Ascending aorta (tissue), 2 donors: ENCODE data around the gene AGER. TPM values are rescaled to one million over a fixed set of nuclear protein-coding genes. Genes with fewer than 3 reads are reported as not detected.

Experiments used
- DNase-seq, 2 donors: peaks; one replicate each; pipeline ENCODE4 v3.0.0-alpha.2; 2019; ENCODE audit warnings: low spot score in 2 of 2
- H3K27ac ChIP-seq, 2 donors: fragments of 200-600 bp; sonication (generic); one replicate each; pipeline ENCODE4 v1.5.1; 2016 to 2017; ENCODE audit warnings: mild to moderate bottlenecking in 1 of 2
- H3K27me3 ChIP-seq: fragments of 200-600 bp; sonication (generic); one replicate; pipeline ENCODE4 v1.5.1; 2017
- H3K36me3 ChIP-seq, 2 donors: fragments of 200-600 bp; sonication (generic); one replicate each; pipeline ENCODE4 v1.5.1; 2016
- H3K4me1 ChIP-seq, 2 donors: fragments of 200-600 bp; sonication (generic); one replicate each; pipeline ENCODE4 v1.5.1; 2016 to 2017; ENCODE audit warnings: mild to moderate bottlenecking in 1 of 2
- H3K4me3 ChIP-seq, 2 donors: fragments of 200-600 bp; sonication (generic); one replicate each; pipeline ENCODE4 v1.5.1; 2016 to 2017; ENCODE audit warnings: mild to moderate bottlenecking in 1 of 2
- H3K9me3 ChIP-seq, 2 donors: fragments of 200-600 bp; sonication (generic); one replicate each; pipeline ENCODE4 v1.5.1; 2016
- intact Hi-C: fragments of 100-400 bp; cut with DNase I; formaldehyde crosslinking; loops from one replicate; pipeline ENCODE4 v1.15.1; 2023
- total RNA-seq: library from RNA; depleted of rRNA; stranded (reverse); fragments of >200 nt; gene quantifications from one replicate; pipeline ENCODE4 v1.1.0, GENCODE V29; 2016
- TF ChIP-seq, protein P1 (sequence below), 3 experiments: fragments of 200-600 bp in 2 of 3; fragments of 450-650 bp in 1 of 3; sonication (generic) in 2 of 3; IDR thresholded peaks; one replicate each; pipeline ENCODE4 v1.5.1; 2016 to 2019; ENCODE audit warnings: antibody characterized with exemption in 3 of 3, mild to moderate bottlenecking in 1 of 3, moderate library complexity in 1 of 3

AGER gene
- total RNA-seq, 1 donor from 2014 or later: 6.1 TPM

DNA sequence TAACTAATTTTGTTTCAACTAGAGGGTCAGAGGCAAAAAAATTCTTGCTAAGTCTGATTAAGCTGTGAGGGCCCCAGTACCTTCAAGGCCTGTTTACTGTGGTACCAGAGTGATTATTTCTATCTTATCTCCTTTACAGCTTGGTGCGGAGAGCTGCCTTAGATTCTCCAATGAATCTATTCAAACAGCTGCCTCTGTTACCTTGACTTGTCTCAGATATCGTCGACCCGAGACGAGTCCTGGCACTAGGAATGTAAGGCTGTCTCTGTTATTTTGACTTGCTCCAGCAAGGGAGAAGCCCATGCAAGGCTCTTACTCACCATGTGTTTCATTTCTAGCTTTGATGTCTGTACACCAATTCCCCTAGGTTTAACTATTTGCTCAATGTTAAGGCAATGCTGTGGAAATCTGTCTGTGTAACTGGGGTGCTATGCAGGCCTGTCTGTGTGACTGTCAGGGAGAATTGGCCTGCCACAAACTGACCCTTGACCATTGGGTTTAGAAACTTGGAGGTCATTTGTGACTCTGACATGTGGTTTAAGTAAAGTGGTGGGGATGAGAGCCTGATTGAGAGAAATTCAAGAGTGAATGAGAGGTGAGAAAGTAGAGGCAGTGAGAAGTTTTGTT lies 43.5 kb downstream of the AGER start:
- Histone ChIP-seq H3K4me3 (no peak overlapping the region), H3K27ac (no peak overlapping the region), H3K27me3 (no peaks in the 10 kb centered on the region), H3K36me3 (no peaks in the 10 kb centered on the region), H3K9me3 (no peaks in the 10 kb centered on the region), H3K4me1 (no peaks in the 10 kb centered on the region)
- DNase-seq: no peak
- intact Hi-C loops: no loop called here
- TF ChIP-seq, protein P1, sequence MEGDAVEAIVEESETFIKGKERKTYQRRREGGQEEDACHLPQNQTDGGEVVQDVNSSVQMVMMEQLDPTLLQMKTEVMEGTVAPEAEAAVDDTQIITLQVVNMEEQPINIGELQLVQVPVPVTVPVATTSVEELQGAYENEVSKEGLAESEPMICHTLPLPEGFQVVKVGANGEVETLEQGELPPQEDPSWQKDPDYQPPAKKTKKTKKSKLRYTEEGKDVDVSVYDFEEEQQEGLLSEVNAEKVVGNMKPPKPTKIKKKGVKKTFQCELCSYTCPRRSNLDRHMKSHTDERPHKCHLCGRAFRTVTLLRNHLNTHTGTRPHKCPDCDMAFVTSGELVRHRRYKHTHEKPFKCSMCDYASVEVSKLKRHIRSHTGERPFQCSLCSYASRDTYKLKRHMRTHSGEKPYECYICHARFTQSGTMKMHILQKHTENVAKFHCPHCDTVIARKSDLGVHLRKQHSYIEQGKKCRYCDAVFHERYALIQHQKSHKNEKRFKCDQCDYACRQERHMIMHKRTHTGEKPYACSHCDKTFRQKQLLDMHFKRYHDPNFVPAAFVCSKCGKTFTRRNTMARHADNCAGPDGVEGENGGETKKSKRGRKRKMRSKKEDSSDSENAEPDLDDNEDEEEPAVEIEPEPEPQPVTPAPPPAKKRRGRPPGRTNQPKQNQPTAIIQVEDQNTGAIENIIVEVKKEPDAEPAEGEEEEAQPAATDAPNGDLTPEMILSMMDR (IDR thresholded peaks at IDR 0.05): no peak

DNA sequence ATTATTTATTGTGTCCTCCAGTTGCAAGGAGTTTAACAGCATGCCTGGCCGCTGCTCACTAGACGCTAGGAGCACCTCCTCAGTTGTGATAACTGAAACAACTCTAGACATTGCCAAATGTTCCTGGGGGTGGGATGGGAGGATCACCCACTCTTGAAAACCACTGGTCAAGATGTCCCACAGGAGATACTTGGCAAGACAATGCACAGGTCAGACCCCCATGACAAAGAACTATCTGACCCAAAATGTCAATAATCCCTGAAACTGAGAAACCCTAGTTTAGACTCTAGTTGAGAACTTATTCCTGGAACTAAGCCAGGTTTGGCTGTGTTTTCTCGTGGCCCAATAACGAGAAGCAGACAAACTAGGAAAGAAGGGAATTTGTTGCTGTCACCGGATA lies 44.5 kb downstream of the AGER start:
- H3K9me3 ChIP-seq: no peaks in the 10 kb centered on the region
- intact Hi-C loops: no loop called here
- TF ChIP-seq, protein P1 (IDR thresholded peaks at IDR 0.05): no peak
- no peak overlapping the region for H3K27ac ChIP-seq
- no peaks in the 10 kb centered on the region for H3K27me3 ChIP-seq
- DNase-seq: no peak
- H3K4me1 ChIP-seq: no peaks in the 10 kb centered on the region
- H3K4me3 ChIP-seq: no peak overlapping the region
- no peaks in the 10 kb centered on the region for H3K36me3 ChIP-seq

DNA sequence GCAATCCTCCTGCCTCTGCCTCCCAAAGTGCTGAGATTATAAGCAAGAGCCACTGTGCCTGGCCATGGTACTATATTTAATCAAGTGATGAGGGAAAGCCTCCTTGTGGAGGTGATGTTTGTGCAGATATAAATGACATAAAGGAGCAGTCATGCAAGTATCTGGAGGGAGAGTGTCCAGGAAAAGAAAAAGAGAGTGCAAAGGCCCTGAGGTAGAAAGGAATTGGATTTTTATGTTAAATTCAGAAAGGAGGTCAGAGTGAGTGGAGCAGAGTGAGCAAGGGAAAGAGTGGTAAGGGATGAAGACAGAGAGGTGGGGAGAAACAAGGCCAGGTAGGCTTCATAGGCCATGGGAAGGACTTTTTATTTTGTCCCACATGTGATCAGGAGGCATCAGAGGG lies 46.6 kb downstream of the AGER start:
- Histone ChIP-seq H3K4me3 (no peak overlapping the region), H3K27me3 (no peaks in the 10 kb centered on the region), H3K36me3 (no peaks in the 10 kb centered on the region), H3K4me1 (no peaks in the 10 kb centered on the region), H3K9me3 (no peaks in the 10 kb centered on the region), H3K27ac (no peak overlapping the region)
- TF ChIP-seq, protein P1 (IDR thresholded peaks at IDR 0.05): no peak
- intact Hi-C loops: no loop called here
- DNase-seq: no peak

GRCh38 chr6:32133786-32134185 lies 50.3 kb downstream of the AGER start:
- intact Hi-C loops: no loop called here
- H3K9me3 ChIP-seq: no peaks in the 10 kb centered on the region
- H3K36me3 ChIP-seq: no peaks in the 10 kb centered on the region
- no peak for DNase-seq
- peaks cover 7 to 8% of the 10 kb centered on the region in 2 donors for H3K4me1 ChIP-seq
- H3K27me3 ChIP-seq: no peaks in the 10 kb centered on the region
- H3K4me3 ChIP-seq: no peak overlapping the region
- TF ChIP-seq, protein P1 (IDR thresholded peaks at IDR 0.05): no peak
- H3K27ac ChIP-seq: no peak overlapping the region

GRCh38 chr6:32132110-32132509 lies 51.9 kb downstream of the AGER start:
- Histone ChIP-seq H3K27me3 (no peaks in the 10 kb centered on the region), H3K4me3 (no peak overlapping the region), H3K36me3 (no peaks in the 10 kb centered on the region), H3K27ac (no peak overlapping the region), H3K4me1 (peaks cover 15 to 17% of the 10 kb centered on the region in 2 donors), H3K9me3 (no peaks in the 10 kb centered on the region)
- intact Hi-C loops: no loop called here
- TF ChIP-seq, protein P1 (IDR thresholded peaks at IDR 0.05): no peak
- DNase-seq: no peak
